K562 (cell line): Measurements from ENCODE around the gene STX3. TPM values are rescaled to one million over a fixed set of nuclear protein-coding genes. Genes with fewer than 3 reads are reported as not detected.

Source experiments
- CTBP1 ChIP-seq: fragments of 450-650 bp; IDR thresholded peaks from 2 replicates; pipeline ENCODE4 v1.6.1; 2016; ENCODE audit warnings: borderline replicate concordance
- ETS2 ChIP-seq: IDR thresholded peaks from 2 replicates; pipeline ENCODE4 v1.6.1; 2016; ENCODE audit warnings: borderline replicate concordance, missing genetic modification characterization, mild to moderate bottlenecking, moderate library complexity, missing compliant biosample characterization; ENCODE audit not compliant: poor library complexity, severe bottlenecking
- FOXA1 ChIP-seq: fragments of 450-650 bp; IDR thresholded peaks from 2 replicates; pipeline ENCODE4 v1.6.1; 2016; ENCODE audit warnings: mild to moderate bottlenecking, borderline replicate concordance
- FOXM1 ChIP-seq, 2 experiments: fragments of 450-650 bp in 1 of 2; sonication (generic) in 1 of 2; formaldehyde crosslinking in 1 of 2; IDR thresholded peaks; 2 replicates each; pipeline versions ENCODE4 v1.6.1 to v1.9.0; 2017 to 2022; ENCODE audit warnings: low read depth in 2 of 2, mild to moderate bottlenecking in 2 of 2, missing genetic modification reagents in 1 of 2, moderate library complexity in 1 of 2
- GTF2F1 ChIP-seq: IDR thresholded peaks from 2 replicates; pipeline ENCODE4 v1.6.1; 2011; ENCODE audit warnings: low read depth, low read length, improper control_type of control experiment
- HES1 ChIP-seq: fragments of 450-650 bp; IDR thresholded peaks from 2 replicates; pipeline ENCODE4 v1.6.1; 2016; ENCODE audit warnings: low read depth, mild to moderate bottlenecking, moderate library complexity
- JUND ChIP-seq, 2 experiments: IDR thresholded peaks; 2 replicates in 1 of 2; 3 replicates in 1 of 2; pipeline ENCODE4 v1.6.1; 2011; ENCODE audit warnings: borderline replicate concordance in 2 of 2, low read depth in 2 of 2, low read length in 2 of 2, improper control_type of control experiment in 1 of 2, missing biosample characterization in 1 of 2, missing genetic modification characterization in 1 of 2, missing genetic modification reagents in 1 of 2
- LCOR ChIP-seq: sonication (generic); formaldehyde crosslinking; IDR thresholded peaks from 2 replicates; pipeline ENCODE4 v1.8.0; 2022; ENCODE audit warnings: mild to moderate bottlenecking, missing genetic modification reagents
- MAZ ChIP-seq, 2 experiments: fragments of 450-650 bp in 1 of 2; sonication (generic) in 1 of 2; formaldehyde crosslinking; IDR thresholded peaks in 1 of 2; conservative IDR thresholded peaks in 1 of 2; 2 replicates each; pipeline versions ENCODE4 v1.4.0 to v1.5.0; 2020; ENCODE audit warnings: mild to moderate bottlenecking in 1 of 2, missing genetic modification reagents in 1 of 2
- MCM5 ChIP-seq: fragments of 450-650 bp; IDR thresholded peaks from 2 replicates; pipeline ENCODE4 v1.6.1; 2016; ENCODE audit warnings: low read depth
- MTA2 ChIP-seq: fragments of 450-650 bp; IDR thresholded peaks from 2 replicates; pipeline ENCODE4 v1.6.1; 2016; ENCODE audit warnings: low read depth
- PATZ1 ChIP-seq: fragments of 250-450 bp; sonication (Bioruptor Pico); IDR thresholded peaks from 2 replicates; pipeline ENCODE4 v1.5.0; 2020; ENCODE audit warnings: mild to moderate bottlenecking, borderline replicate concordance
- PTBP1 ChIP-seq: fragments of 200-400 bp; formaldehyde crosslinking; IDR thresholded peaks from 2 replicates; pipeline ENCODE4 v1.6.1; 2017; ENCODE audit warnings: low read depth, low read length
- SNAPC5 ChIP-seq: fragments of 250-450 bp; sonication (Bioruptor Pico); IDR thresholded peaks from 2 replicates; pipeline ENCODE4 v1.8.0; 2021; ENCODE audit warnings: moderate library complexity, mild to moderate bottlenecking, inconsistent platforms
- STAT5B ChIP-seq: fragments of 250-450 bp; sonication (Bioruptor Pico); IDR thresholded peaks from 2 replicates; pipeline ENCODE4 v1.8.0; 2021; ENCODE audit warnings: mild to moderate bottlenecking, inconsistent platforms
- SUPT5H ChIP-seq: fragments of 450-650 bp; IDR thresholded peaks from 2 replicates; pipeline ENCODE4 v1.6.1; 2016
- THRA ChIP-seq: fragments of 450-650 bp; IDR thresholded peaks from 2 replicates; pipeline ENCODE4 v1.6.1; 2017; ENCODE audit warnings: mild to moderate bottlenecking, moderate library complexity
- ZBTB1 ChIP-seq: sonication (generic); formaldehyde crosslinking; IDR thresholded peaks from 2 replicates; pipeline ENCODE4 v1.8.1; 2023; ENCODE audit warnings: missing genetic modification reagents, low read depth, mild to moderate bottlenecking, borderline replicate concordance
- ZBTB26 ChIP-seq: fragments of 450-650 bp; formaldehyde crosslinking; IDR thresholded peaks from 2 replicates; pipeline ENCODE4 v1.4.0; 2022; ENCODE audit warnings: missing genetic modification characterization
- ZKSCAN3 ChIP-seq: fragments of 250-450 bp; sonication (Bioruptor Pico); IDR thresholded peaks from 2 replicates; pipeline ENCODE4 v1.4.0; 2020
- ZNF23 ChIP-seq: fragments of 250-450 bp; sonication (Bioruptor Pico); IDR thresholded peaks from 2 replicates; pipeline ENCODE4 v1.4.0; 2020; ENCODE audit warnings: mild to moderate bottlenecking
- ZNF584 ChIP-seq: fragments of 200-800 bp; sonication (Bioruptor generic); IDR thresholded peaks from 2 replicates; pipeline ENCODE4 v1.6.1; 2016; ENCODE audit warnings: low read depth, mild to moderate bottlenecking, missing genetic modification characterization, missing compliant biosample characterization
- ZSCAN32 ChIP-seq: fragments of 450-650 bp; formaldehyde crosslinking; IDR thresholded peaks from 2 replicates; pipeline ENCODE4 v1.4.0; 2020; ENCODE audit warnings: mild to moderate bottlenecking, moderate library complexity
- polyA plus RNA-seq, 8 experiments: library from polyadenylated mRNA; depleted of rRNA in 4 of 8; stranded (reverse) in 5 of 8; unstranded in 3 of 8; fragments of >200 nt; fragmentation: Nextera tagmentation in 2 of 8; fragmentation: Illumina TruSeq in 1 of 8; extraction: Ambion mirVana in 2 of 8; extraction: Trizol in 1 of 8; gene quantifications; 2 replicates each; pipeline versions ENCODE4 v1.2.1 to v1.2.3, GENCODE V29; 2011 to 2014; ENCODE audit warnings: inconsistent platforms in 1 of 8, missing spikeins in 1 of 8
- total RNA-seq, 7 experiments: library from RNA; depleted of rRNA in 6 of 7; stranded (reverse); fragments of >200 nt in 6 of 7; fragmentation: Illumina TruSeq in 2 of 7; extraction: Trizol in 2 of 7; gene quantifications; 2 replicates each; pipeline versions ENCODE4 v1.2.1 to v1.2.3, GENCODE V29; 2011 to 2021; ENCODE audit warnings: low replicate concordance in 1 of 7

The STX3 gene
- total and polyA plus RNA-seq, 9 of the 15 experiments (the other 6 are each of a cell fraction or from before 2014, with no cell fraction given) = 12.0 to 91.6 (median 48.7) TPM

GRCh38 chr11:59766542-59767224 is 11.5 kb downstream of the STX3 start (continued):
- TF ChIP-seq ZBTB26 (CRISPR knock-in tag) = no peak
- TF ChIP-seq GTF2F1 = no peak
- TF ChIP-seq ZNF23 = no peak
- TF ChIP-seq ZNF584 (CRISPR knock-in tag) = 0 out of 2 replicates have a peak, but pooled peaks have one; percentile 31
- no peak for TF ChIP-seq PATZ1
- TF ChIP-seq SNAPC5 (CRISPR knock-in tag) = no peak
- no peak for TF ChIP-seq FOXA1
- TF ChIP-seq MTA2 = no peak
- no peak for TF ChIP-seq ZBTB1 (CRISPR knock-in tag)
- no peak for TF ChIP-seq ZKSCAN3 (CRISPR knock-in tag)
- no peak for TF ChIP-seq FOXM1 (IDR thresholded peaks at IDR 0.05; ENCODE audit: low read depth)
- TF ChIP-seq FOXM1 (CRISPR knock-in tag; IDR thresholded peaks at IDR 0.05; ENCODE audit: low read depth) = no peak
- TF ChIP-seq SUPT5H = no peak
- no peak for TF ChIP-seq MAZ (CRISPR knock-in tag; conservative IDR thresholded peaks at IDR 0.05 in 1 of 2, IDR thresholded peaks at IDR 0.05 in 1 of 2)
- peak; percentile 45; the same call in 1 of the 2 replicates for TF ChIP-seq JUND (IDR thresholded peaks at IDR 0.05; ENCODE audit: borderline replicate concordance, low read depth, low read length)
- TF ChIP-seq JUND (tag; IDR thresholded peaks at IDR 0.05; ENCODE audit: borderline replicate concordance, low read depth, low read length) = no peak; the same call in 2 of the 3 replicates
- no peak for TF ChIP-seq HES1
- no peak for TF ChIP-seq ZSCAN32 (CRISPR knock-in tag)
- TF ChIP-seq ETS2 = no peak
- TF ChIP-seq CTBP1 = peak; percentile 15; the same call in 1 of the 2 replicates
- TF ChIP-seq LCOR (CRISPR knock-in tag) = no peak
- no peak for TF ChIP-seq STAT5B (CRISPR knock-in tag)
- TF ChIP-seq PTBP1 = no peak
- TF ChIP-seq THRA = no peak
- no peak for TF ChIP-seq MCM5
